Calu3 (cell line): Measurements from ENCODE around the gene SLC6A16. TPM values are rescaled to one million over a fixed set of nuclear protein-coding genes. Genes with fewer than 3 reads are reported as not detected.

ENCODE experiments used
- BruUV-seq: library from RNA; stranded (reverse); fragments of 400-500 nt; replicated peaks from 2 replicates; lab custom pipeline; 2021; lab: Mats Ljungman, UMichigan
- CTCF ChIA-PET: fragments of 300-600 bp; sonication (Branson Sonifier 250); formaldehyde crosslinking; loops from one replicate; lab custom pipeline; 2022; ENCODE audit warnings: antibody characterized with exemption; lab: Charles Lee
- DNase-seq: peaks from one replicate; pipeline ENCODE4 v3.0.0; 2022
- H3K27ac Mint-ChIP-seq: one replicate; pipeline ENCODE4 v1.8.0; 2022; ENCODE audit warnings: mixed read lengths; ENCODE audit not compliant: unreplicated experiment
- H3K27me3 Mint-ChIP-seq: one replicate; pipeline ENCODE4 v1.8.0; 2022; ENCODE audit warnings: mixed read lengths; ENCODE audit not compliant: unreplicated experiment
- H3K36me3 Mint-ChIP-seq: one replicate; pipeline ENCODE4 v1.8.0; 2022; ENCODE audit warnings: mild to moderate bottlenecking, moderate library complexity, mixed read lengths; ENCODE audit not compliant: insufficient read depth, unreplicated experiment
- H3K4me1 Mint-ChIP-seq: one replicate; pipeline ENCODE4 v1.8.0; 2022; ENCODE audit warnings: mild to moderate bottlenecking, low read depth, mixed read lengths; ENCODE audit not compliant: unreplicated experiment
- H3K4me3 Mint-ChIP-seq: one replicate; pipeline ENCODE4 v1.8.0; 2022; ENCODE audit warnings: mild to moderate bottlenecking, low read depth, moderate library complexity, mixed read lengths; ENCODE audit not compliant: unreplicated experiment
- H3K9me3 Mint-ChIP-seq: one replicate; pipeline ENCODE4 v1.8.0; 2022; ENCODE audit warnings: low read depth, mixed read lengths; ENCODE audit not compliant: unreplicated experiment
- intact Hi-C: fragments of 100-400 bp; cut with micrococcal nuclease; formaldehyde crosslinking; loops from one replicate; pipeline ENCODE4 v1.10.0; 2022; ENCODE audit not compliant: unreplicated experiment
- total RNA-seq: library from RNA; stranded (reverse); gene quantifications from 2 replicates; pipeline ENCODE4 v1.2.3, GENCODE V29; 2022
- TF ChIP-seq, protein P1 (sequence below): fragments of 200-600 bp; IDR thresholded peaks from one replicate; pipeline ENCODE4 v1.8.0; 2022; ENCODE audit warnings: antibody characterized with exemption; ENCODE audit not compliant: unreplicated experiment

SLC6A16 gene
- total RNA-seq, 1 experiment from 2014 or later: not detected

DNA sequence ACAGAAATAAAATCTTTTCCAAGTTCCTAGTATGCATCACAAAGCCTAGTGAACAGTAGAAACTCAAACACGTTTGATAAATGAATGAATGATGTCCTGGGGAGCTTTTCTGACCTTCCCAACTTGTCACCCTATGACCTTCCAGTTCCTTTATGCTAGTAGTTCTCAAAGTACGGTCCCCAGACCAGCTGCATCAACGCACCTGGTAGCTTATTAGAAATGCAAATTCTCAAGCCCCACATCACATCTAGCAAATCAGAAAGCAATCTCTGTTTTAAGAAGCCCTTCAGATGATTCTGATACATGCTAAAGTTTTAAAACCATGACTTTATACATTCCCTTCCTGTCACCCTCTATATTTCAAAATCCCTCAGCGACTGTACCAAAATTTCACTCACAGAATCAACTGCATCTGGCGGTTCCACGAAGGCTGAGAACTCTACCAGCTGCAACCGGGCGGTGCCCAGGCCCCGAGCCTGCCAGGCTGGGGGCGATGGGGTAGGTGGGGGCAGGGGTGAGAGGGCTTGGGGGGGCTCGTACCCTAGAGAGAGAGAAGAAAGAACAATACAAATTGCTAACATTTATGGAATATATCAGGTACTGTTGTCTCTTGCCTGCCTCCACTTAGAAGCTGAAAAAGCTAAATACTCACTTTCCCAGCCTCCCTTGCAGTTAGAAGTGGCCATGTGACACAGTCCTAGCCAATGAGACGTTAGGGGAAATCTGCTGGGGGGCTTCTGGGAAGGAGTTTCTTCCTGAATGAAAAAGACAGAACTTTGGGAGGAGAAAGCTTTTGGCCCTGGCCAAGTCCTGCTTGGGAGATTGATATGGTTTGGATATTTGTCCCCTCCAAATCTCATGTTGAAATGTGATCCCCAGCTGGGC lies 23.6 kb upstream of the SLC6A16 start:
- H3K4me1 Mint-ChIP-seq: no peaks in the 10 kb centered on the region
- H3K27ac Mint-ChIP-seq: no peak overlapping the region
- CTCF ChIA-PET: interaction anchor here (1.1 to 1.4 kb wide), 2 partner anchors 14 to 47 kb away, joined by 3 read pairs; partner anchors contain the start of gene TEAD2
- no peak for DNase-seq
- H3K9me3 Mint-ChIP-seq: peaks cover 3% of the 10 kb centered on the region
- TF ChIP-seq, protein P1, sequence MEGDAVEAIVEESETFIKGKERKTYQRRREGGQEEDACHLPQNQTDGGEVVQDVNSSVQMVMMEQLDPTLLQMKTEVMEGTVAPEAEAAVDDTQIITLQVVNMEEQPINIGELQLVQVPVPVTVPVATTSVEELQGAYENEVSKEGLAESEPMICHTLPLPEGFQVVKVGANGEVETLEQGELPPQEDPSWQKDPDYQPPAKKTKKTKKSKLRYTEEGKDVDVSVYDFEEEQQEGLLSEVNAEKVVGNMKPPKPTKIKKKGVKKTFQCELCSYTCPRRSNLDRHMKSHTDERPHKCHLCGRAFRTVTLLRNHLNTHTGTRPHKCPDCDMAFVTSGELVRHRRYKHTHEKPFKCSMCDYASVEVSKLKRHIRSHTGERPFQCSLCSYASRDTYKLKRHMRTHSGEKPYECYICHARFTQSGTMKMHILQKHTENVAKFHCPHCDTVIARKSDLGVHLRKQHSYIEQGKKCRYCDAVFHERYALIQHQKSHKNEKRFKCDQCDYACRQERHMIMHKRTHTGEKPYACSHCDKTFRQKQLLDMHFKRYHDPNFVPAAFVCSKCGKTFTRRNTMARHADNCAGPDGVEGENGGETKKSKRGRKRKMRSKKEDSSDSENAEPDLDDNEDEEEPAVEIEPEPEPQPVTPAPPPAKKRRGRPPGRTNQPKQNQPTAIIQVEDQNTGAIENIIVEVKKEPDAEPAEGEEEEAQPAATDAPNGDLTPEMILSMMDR: no peak
- intact Hi-C loops: no loop called here
- BruUV-seq: no TSS peak
- peaks cover 24% of the 10 kb centered on the region for H3K27me3 Mint-ChIP-seq
- H3K4me3 Mint-ChIP-seq: no peak overlapping the region
- H3K36me3 Mint-ChIP-seq: no peaks in the 10 kb centered on the region

DNA sequence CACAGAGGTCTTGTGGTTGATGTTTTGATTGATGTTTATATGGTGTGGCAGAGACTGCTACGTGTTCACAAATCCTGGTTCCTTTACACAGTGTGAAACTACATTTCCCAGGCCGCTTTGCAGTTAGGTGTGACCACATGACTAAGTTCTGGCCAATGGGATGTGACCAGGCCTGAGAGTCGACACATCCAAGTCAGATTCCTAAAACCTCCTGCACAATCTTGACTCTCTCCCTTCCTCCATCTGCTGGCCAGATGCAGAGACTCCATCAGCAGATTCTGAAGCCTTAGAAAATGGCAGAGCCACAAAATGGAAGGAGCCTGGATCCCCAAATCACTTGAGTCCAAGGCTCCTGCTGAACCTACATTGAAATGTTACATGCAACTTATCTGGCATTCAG lies 22.8 kb upstream of the SLC6A16 start:
- Mint-ChIP-seq H3K9me3 (peaks cover 3% of the 10 kb centered on the region), H3K4me3 (no peak overlapping the region), H3K27me3 (peaks cover 20% of the 10 kb centered on the region), H3K36me3 (no peaks in the 10 kb centered on the region), H3K27ac (no peak overlapping the region), H3K4me1 (no peaks in the 10 kb centered on the region)
- TF ChIP-seq, protein P1: no peak
- BruUV-seq: no TSS peak
- intact Hi-C loops: no loop called here
- DNase-seq: peak; percentile 39
- CTCF ChIA-PET: interaction anchor here (1.1 to 1.4 kb wide), 2 partner anchors 15 to 46 kb away, joined by 3 read pairs; partner anchors contain the start of gene TEAD2

DNA sequence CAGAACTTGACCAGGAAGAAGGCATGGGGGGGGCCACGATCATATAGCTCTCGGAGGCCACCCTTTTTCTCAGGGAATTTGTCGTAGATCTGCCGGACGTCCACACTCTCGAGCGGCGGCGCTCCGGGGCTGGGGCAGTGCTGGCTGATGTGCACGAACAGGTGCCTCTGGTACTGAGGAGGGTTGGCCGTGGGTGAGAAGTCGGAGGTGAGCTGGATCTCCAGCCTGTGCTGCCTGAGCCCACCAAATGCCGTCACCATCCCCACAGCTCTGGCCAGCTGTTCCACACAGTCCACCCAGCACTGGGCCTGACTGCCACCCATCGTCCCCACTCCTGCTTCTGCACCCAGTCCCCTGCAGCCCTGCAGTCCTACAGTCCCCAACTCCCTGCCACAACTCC lies 22.2 kb upstream of the SLC6A16 start:
- CTCF ChIA-PET: interaction anchor here (1.1 kb wide), 1 partner anchor 46 kb away, joined by 3 read pairs; no protein-coding TSS in a partner anchor
- intact Hi-C loops: no loop called here
- H3K27me3 Mint-ChIP-seq: peaks cover 18% of the 10 kb centered on the region
- H3K4me1 Mint-ChIP-seq: no peaks in the 10 kb centered on the region
- H3K27ac Mint-ChIP-seq: no peak overlapping the region
- peaks cover 3% of the 10 kb centered on the region for H3K9me3 Mint-ChIP-seq
- BruUV-seq: no TSS peak
- no peaks in the 10 kb centered on the region for H3K36me3 Mint-ChIP-seq
- H3K4me3 Mint-ChIP-seq: no peak overlapping the region
- no peak for DNase-seq
- TF ChIP-seq, protein P1: no peak

DNA sequence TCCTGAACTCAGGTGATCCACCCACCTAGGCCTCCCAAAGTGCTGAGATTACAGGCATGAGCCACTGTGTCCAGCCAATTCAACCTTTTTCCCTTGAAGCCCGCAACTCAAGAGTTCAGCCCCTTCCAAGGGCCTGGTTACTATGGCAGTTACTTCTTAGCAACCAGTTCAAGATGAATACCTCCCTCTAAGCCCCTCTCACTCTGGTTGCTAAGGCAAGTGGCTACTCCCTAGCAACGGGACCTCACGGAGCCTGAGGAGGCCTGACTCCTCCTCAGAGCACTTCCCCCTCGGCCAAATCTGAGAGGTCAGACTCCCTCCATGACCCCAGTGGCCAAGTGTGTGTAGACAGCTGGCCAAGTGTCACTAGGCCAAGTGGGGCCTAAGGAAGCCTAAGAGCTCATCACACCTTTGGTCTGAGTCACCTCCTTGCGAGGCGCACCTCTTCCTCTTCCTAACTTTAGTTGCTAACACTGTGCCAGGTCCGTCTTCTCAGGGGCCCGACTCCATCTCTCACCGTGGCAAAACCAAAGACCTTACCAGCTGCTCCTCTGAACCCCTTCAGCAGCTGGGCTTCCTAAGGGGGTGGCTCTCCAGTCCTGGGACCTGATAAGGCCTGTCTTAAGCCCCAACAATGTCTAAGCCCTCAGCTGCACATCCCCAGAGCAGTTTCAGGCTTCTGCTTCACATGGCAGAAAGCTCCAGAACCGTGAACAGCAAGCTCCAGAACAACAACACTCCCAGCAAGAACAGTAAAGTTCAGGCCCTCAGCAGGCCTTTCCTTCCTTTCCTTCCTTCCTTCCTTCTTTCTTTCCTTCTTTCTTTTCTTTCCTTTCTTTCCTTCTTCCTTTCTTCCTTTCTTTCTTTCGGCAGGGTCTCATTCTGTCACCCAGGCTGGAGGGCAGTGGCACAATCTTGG lies 19.8 kb upstream of the SLC6A16 start:
- intact Hi-C loops: no loop called here
- TF ChIP-seq, protein P1: no peak
- BruUV-seq: no TSS peak
- Mint-ChIP-seq H3K27ac (no peak overlapping the region), H3K36me3 (no peaks in the 10 kb centered on the region), H3K4me1 (peaks cover 9% of the 10 kb centered on the region), H3K9me3 (peaks cover 3% of the 10 kb centered on the region), H3K27me3 (peaks cover 13% of the 10 kb centered on the region), H3K4me3 (no peak overlapping the region)
- CTCF ChIA-PET: interaction anchor here (0.6 kb wide), 1 partner anchor 18 kb away, joined by 5 read pairs; the partner anchor contains the start of gene TEAD2
- DNase-seq: no peak
